Left lung (tissue), 8 donors: ENCODE data around the gene THOC3. TPM values are rescaled to one million over a fixed set of nuclear protein-coding genes. Genes with fewer than 3 reads are reported as not detected.

Source experiments
- polyA plus RNA-seq, 6 donors: library from polyadenylated mRNA; unstranded; fragments of 120-200 nt; gene quantifications; one replicate each; pipeline ENCODE4 v1.2.1, GENCODE V29; 2013; ENCODE audit not compliant: insufficient read length in 6 of 6
- total RNA-seq, 2 donors: library from RNA; stranded (reverse); fragmentation: NEBNext Ultra II Directional; extraction: Animal tissue kit (Norgen Biotek cat#: 25700); gene quantifications; one replicate each; pipeline ENCODE4 v1.2.1, GENCODE V29; 2021
- donor health status: DM: no; HTN: yes; CAD: no.
- donor health status: DM: no; HTN: no; CAD: no.

Gene THOC3
- total and polyA plus RNA-seq, 8 donors, result 38.7 to 108 (median 56.3) TPM

Other genes starting within 250 kb of the THOC3 start
- not detected for gene CPLX2, start 96.7 kb downstream of the THOC3 start, total RNA-seq
- gene CPLX2, start 96.7 kb downstream of the THOC3 start, polyA plus RNA-seq, result 1 to 10 TPM; 1.8 to 3.5 (median 2.7) TPM